ENCODE results near the gene SCYGR4.
"Not testable (repeated sequence)": the region's sequence is repeated elsewhere in the genome, so short reads cannot be mapped to it uniquely, and the experiment has no call there.

The SCYGR4 gene

GRCh38 chr2:227657199-227657845 lies 40.0 kb downstream of the SCYGR4 start:
- in situ Hi-C loops (cut with MboI; ENCODE audit: low pct_unique_long_range_greater_than_20kb, low sequenced_read_pairs), result no loop called here
- no peak for DNase-seq

DNA sequence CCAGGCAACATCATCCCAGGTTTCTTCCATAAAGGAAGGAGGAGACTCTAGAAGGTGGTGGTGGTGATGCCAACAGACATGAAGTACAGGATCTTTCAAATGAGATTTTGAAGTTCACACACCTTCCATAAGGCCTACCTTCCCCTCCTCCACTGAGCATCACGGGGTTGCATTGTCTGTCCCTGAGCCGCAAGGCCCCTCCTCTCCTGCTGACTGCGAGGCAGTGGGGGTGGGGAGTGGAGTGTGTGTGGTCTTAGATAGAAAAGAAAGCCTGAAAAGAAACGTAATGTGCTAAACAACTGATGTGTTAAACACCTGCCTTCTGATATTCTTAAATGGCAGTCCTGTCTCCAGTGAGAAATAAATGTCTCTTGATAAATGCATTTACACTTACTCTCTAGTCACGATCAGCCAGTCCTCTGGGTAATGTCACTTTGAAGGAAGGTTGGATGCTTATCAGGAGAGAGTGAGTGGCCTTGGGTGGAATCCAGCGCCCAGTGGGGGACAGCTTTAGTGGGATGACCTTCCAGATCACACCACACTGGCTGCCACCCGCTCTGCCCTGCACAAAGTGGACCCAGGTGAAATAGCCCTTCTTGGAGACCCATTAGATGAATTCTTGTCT lies 43.8 kb downstream of the SCYGR4 start:
- in situ Hi-C loops (cut with MboI; ENCODE audit: low pct_unique_long_range_greater_than_20kb, low sequenced_read_pairs), result no loop called here
- DNase-seq, result no peak

DNA sequence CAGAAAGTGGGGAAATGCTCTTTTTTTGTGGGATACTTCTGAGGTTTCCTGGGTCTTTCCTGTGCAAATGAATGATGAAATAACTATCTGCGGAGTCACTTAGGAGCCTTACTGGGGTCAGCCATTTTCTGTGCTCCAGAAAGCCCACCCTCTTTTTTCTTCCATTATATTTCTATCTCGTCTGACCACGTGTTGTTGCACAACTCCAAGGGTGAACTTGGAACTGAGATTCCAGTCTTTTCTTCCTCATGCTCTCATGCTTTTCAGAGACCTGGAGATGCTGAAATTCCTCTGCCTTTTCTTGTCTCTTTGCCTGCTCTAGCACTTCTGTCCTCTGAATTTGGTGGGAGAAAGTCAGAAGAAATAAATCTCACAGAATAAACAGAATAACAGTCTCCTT lies 44.5 kb downstream of the SCYGR4 start:
- DNase-seq, result no peak
- in situ Hi-C loops (cut with MboI; ENCODE audit: low pct_unique_long_range_greater_than_20kb, low sequenced_read_pairs), result no loop called here

DNA sequence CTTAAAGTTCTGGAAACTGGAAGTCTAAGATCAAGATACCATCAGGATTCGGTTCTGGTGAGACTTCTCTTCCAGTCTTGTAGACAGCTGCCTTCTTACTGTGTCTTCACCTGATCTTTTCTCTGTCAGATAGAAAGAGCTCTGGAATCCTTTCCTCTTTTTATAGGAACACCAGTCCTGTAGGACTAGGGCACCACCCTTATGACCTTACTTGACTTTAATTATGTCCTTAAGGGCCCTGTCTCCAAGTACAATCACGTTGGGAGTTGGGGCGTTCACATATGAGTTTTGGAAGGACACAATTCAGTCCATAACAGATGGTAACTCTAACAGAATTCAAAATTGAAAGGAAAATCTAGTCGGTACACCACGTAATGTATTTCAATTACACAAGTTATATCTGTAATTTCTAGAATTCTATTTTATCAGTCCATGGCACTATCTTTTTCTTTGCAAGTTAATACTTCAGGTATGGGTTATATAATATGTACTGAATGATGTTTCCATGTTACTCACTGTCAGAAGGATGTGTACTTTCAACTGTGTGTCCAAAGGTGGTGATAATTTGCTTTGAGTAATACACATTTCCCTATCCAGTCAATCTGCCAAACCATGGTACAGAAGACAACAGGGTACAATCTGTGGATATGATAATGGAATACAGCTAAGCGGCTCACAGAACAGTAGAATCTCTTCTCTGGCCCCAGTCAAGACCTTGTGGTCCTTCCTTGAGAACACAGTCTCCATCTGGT lies 48.1 kb downstream of the SCYGR4 start:
- in situ Hi-C loops (cut with MboI; ENCODE audit: low pct_unique_long_range_greater_than_20kb, low sequenced_read_pairs), result no loop called here
- DNase-seq, result no peak

- DNase-seq; in situ Hi-C loops (cut with MboI; ENCODE audit: low pct_unique_long_range_greater_than_20kb, low sequenced_read_pairs): not testable (repeated sequence)
Observed at GRCh38 chr2:227666631-227667170, 49.4 kb downstream of the SCYGR4 start, which contains the start of gene SCYGR5. Gene SCYGR5 (plus strand): TSS chr2:227666804. CDS start chr2:227666804, 0 bp downstream.

Data from KBM-7 (cell line).